Ascending aorta (tissue), 2 donors: ENCODE results near the gene LRBA. TPM values are rescaled to one million over a fixed set of nuclear protein-coding genes. Genes with fewer than 3 reads are reported as not detected.
A peak's percentile ranks its signal among the peaks of the same experiment; 100 is the strongest.

Source experiments
- DNase-seq, 2 donors: peaks; one replicate each; pipeline ENCODE4 v3.0.0-alpha.2; 2019; ENCODE audit warnings: low spot score in 2 of 2
- H3K27ac ChIP-seq, 2 donors: fragments of 200-600 bp; sonication (generic); one replicate each; pipeline ENCODE4 v1.5.1; 2016 to 2017; ENCODE audit warnings: mild to moderate bottlenecking in 1 of 2
- H3K27me3 ChIP-seq: fragments of 200-600 bp; sonication (generic); one replicate; pipeline ENCODE4 v1.5.1; 2017
- H3K36me3 ChIP-seq, 2 donors: fragments of 200-600 bp; sonication (generic); one replicate each; pipeline ENCODE4 v1.5.1; 2016
- H3K4me1 ChIP-seq, 2 donors: fragments of 200-600 bp; sonication (generic); one replicate each; pipeline ENCODE4 v1.5.1; 2016 to 2017; ENCODE audit warnings: mild to moderate bottlenecking in 1 of 2
- H3K4me3 ChIP-seq, 2 donors: fragments of 200-600 bp; sonication (generic); one replicate each; pipeline ENCODE4 v1.5.1; 2016 to 2017; ENCODE audit warnings: mild to moderate bottlenecking in 1 of 2
- H3K9me3 ChIP-seq, 2 donors: fragments of 200-600 bp; sonication (generic); one replicate each; pipeline ENCODE4 v1.5.1; 2016
- intact Hi-C: fragments of 100-400 bp; cut with DNase I; formaldehyde crosslinking; loops from one replicate; pipeline ENCODE4 v1.15.1; 2023
- total RNA-seq: library from RNA; depleted of rRNA; stranded (reverse); fragments of >200 nt; gene quantifications from one replicate; pipeline ENCODE4 v1.1.0, GENCODE V29; 2016
- TF ChIP-seq, protein P1 (sequence below), 3 experiments: fragments of 200-600 bp in 2 of 3; fragments of 450-650 bp in 1 of 3; sonication (generic) in 2 of 3; IDR thresholded peaks; one replicate each; pipeline ENCODE4 v1.5.1; 2016 to 2019; ENCODE audit warnings: antibody characterized with exemption in 3 of 3, mild to moderate bottlenecking in 1 of 3, moderate library complexity in 1 of 3

The LRBA gene
- total RNA-seq, 1 donor from 2014 or later = 15.2 TPM

DNA sequence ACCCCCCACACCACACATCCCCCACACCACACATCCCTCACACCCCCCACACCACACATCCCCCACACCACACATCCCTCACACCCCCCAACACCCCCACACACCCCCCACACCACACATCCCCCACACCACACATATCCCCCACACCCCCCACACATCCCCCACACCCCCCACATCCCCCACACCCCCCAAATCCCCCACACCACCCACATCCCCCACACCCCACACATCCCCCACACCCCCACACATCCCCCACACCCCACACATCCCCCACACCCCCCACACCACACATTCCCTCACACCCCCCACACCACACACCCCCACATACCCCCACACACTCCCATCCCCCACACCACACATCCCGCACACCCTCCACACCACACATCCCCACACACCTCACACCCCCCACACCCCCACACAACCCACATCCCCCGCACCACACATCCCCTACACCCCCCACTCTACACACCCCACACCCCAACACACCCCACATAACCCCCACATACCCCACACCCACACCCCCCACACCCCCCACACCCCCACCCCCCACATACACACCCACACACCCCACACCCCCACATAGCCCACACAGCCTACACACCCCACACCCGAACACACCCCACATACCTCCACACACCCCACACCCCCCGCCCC is 764.0 kb downstream of the LRBA start:
- H3K4me3 ChIP-seq = no peak overlapping the region
- no peaks in the 10 kb centered on the region for H3K9me3 ChIP-seq
- no peak overlapping the region for H3K27ac ChIP-seq
- TF ChIP-seq, protein P1, sequence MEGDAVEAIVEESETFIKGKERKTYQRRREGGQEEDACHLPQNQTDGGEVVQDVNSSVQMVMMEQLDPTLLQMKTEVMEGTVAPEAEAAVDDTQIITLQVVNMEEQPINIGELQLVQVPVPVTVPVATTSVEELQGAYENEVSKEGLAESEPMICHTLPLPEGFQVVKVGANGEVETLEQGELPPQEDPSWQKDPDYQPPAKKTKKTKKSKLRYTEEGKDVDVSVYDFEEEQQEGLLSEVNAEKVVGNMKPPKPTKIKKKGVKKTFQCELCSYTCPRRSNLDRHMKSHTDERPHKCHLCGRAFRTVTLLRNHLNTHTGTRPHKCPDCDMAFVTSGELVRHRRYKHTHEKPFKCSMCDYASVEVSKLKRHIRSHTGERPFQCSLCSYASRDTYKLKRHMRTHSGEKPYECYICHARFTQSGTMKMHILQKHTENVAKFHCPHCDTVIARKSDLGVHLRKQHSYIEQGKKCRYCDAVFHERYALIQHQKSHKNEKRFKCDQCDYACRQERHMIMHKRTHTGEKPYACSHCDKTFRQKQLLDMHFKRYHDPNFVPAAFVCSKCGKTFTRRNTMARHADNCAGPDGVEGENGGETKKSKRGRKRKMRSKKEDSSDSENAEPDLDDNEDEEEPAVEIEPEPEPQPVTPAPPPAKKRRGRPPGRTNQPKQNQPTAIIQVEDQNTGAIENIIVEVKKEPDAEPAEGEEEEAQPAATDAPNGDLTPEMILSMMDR (IDR thresholded peaks at IDR 0.05) = no peak
- intact Hi-C loops = no loop called here
- no peaks in the 10 kb centered on the region for H3K27me3 ChIP-seq
- no peaks in the 10 kb centered on the region for H3K4me1 ChIP-seq
- no peak for DNase-seq
- H3K36me3 ChIP-seq = peaks cover 11 to 39% of the 10 kb centered on the region in 2 donors

DNA sequence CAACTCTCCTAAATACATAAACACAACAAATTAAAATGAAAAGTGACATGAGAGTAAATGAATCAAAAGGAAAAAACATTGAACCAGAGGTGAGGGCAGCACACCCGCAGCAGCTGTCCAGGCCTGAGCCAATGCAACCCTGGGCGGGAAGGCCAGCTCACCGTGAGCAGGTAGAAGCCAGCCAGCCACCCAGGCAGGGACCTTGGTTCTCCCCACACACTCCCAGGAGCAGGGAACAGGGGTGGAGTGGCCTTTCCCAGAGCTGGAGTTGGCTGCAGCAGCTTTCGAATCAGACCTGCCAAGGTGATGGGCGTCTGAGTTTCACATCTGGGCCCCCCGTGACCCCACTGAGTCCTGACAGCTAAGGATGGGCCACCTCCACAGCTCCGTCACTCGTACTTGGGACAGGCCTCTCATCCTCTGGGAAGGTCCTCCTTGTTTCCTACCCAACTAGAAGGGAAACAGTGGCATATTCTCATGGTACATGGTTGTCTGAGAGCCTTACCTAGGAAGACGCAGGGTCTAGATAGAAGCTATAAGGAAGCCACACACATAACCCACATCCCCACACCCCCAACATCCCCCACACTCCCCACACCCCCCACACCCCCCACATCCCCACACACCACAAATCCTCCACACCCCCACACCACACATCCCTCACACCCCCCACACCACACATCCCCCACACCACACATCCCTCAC is 764.6 kb downstream of the LRBA start:
- H3K36me3 ChIP-seq = peaks cover 10 to 32% of the 10 kb centered on the region in 2 donors
- TF ChIP-seq, protein P1 (IDR thresholded peaks at IDR 0.05) = no peak
- no peak overlapping the region for H3K4me3 ChIP-seq
- H3K27ac ChIP-seq = no peak overlapping the region
- intact Hi-C loops = no loop called here
- no peaks in the 10 kb centered on the region for H3K9me3 ChIP-seq
- H3K27me3 ChIP-seq = no peaks in the 10 kb centered on the region
- DNase-seq = peak in 1 of 2 donors; percentile 50
- no peaks in the 10 kb centered on the region for H3K4me1 ChIP-seq

- Histone ChIP-seq H3K9me3 (no peaks in the 10 kb centered on the region), H3K4me3 (no peak overlapping the region), H3K27ac (no peak overlapping the region), H3K27me3 (no peaks in the 10 kb centered on the region), H3K4me1 (peaks cover 0 to 7% of the 10 kb centered on the region in 2 donors), H3K36me3 (peaks cover 10 to 19% of the 10 kb centered on the region in 2 donors)
- TF ChIP-seq, protein P1 (IDR thresholded peaks at IDR 0.05) = no peak
- intact Hi-C loops = no loop called here
- DNase-seq = peak in 1 of 2 donors; percentile 19
These were observed 766.9 kb downstream of the LRBA start for GRCh38 chr4:150248181-150248580.

- Histone ChIP-seq H3K9me3 (no peaks in the 10 kb centered on the region), H3K27me3 (no peaks in the 10 kb centered on the region), H3K27ac (no peak overlapping the region), H3K36me3 (peaks cover 10 to 17% of the 10 kb centered on the region in 2 donors), H3K4me3 (no peak overlapping the region), H3K4me1 (peaks cover 0 to 7% of the 10 kb centered on the region in 2 donors)
- DNase-seq = no peak
- intact Hi-C loops = no loop called here
- TF ChIP-seq, protein P1 (IDR thresholded peaks at IDR 0.05) = no peak
These were observed 767.9 kb downstream of the LRBA start for GRCh38 chr4:150247184-150247583.

- no peak overlapping the region for H3K4me3 ChIP-seq
- peaks cover 0 to 7% of the 10 kb centered on the region in 2 donors for H3K4me1 ChIP-seq
- TF ChIP-seq, protein P1 (IDR thresholded peaks at IDR 0.05) = no peak
- intact Hi-C loops = no loop called here
- no peak for DNase-seq
- no peaks in the 10 kb centered on the region for H3K27me3 ChIP-seq
- peaks cover 7 to 13% of the 10 kb centered on the region in 2 donors for H3K36me3 ChIP-seq
- peak overlapping the region; percentile 58 to 59 for H3K27ac ChIP-seq
- H3K9me3 ChIP-seq = no peaks in the 10 kb centered on the region
These were observed 770.5 kb downstream of the LRBA start for GRCh38 chr4:150244600-150244999.
